Caco-2 (cell line): ENCODE measurements around the gene APCS. TPM values are rescaled to one million over a fixed set of nuclear protein-coding genes. Genes with fewer than 3 reads are reported as not detected.

ENCODE experiments used
- BruUV-seq: library from RNA; stranded (reverse); fragments of 400-500 nt; replicated peaks from 2 replicates; lab custom pipeline; 2021; lab: Mats Ljungman, UMichigan
- CTCF ChIA-PET: fragments of 300-600 bp; sonication (Branson Sonifier 250); formaldehyde crosslinking; loops from one replicate; lab custom pipeline; 2022; ENCODE audit warnings: antibody characterized with exemption; lab: Charles Lee
- POLR2A ChIA-PET: fragments of 300-600 bp; sonication (Branson Sonifier 250); formaldehyde crosslinking; loops from one replicate; lab custom pipeline; 2022; ENCODE audit warnings: antibody characterized with exemption; lab: Charles Lee
- DNase-seq, 2 experiments: peaks; one replicate each; pipeline versions ENCODE4 v3.0.0 to v3.0.0-alpha.2; 2020 to 2022
- H3K27me3 ChIP-seq: replicated peaks from 2 replicates; pipeline ENCODE4 v1.6.0; 2011; ENCODE audit warnings: low read length; ENCODE audit not compliant: control insufficient read depth, insufficient read depth
- H3K36me3 ChIP-seq: 2 replicates; pipeline ENCODE4 v1.5.1; 2011; ENCODE audit warnings: low read length; ENCODE audit not compliant: control insufficient read depth, insufficient read depth
- H3K4me1 ChIP-seq: fragments of 250-450 bp; sonication (Bioruptor Pico); 2 replicates; pipeline ENCODE4 v1.5.1; 2020; ENCODE audit warnings: mild to moderate bottlenecking
- H3K4me3 ChIP-seq: 2 replicates; pipeline ENCODE4 v1.5.1; 2011; ENCODE audit warnings: low read depth, mild to moderate bottlenecking, control low read depth, low read length
- H3K9me3 ChIP-seq: fragments of 250-450 bp; sonication (Bioruptor Pico); 2 replicates; pipeline ENCODE4 v1.5.1; 2020; ENCODE audit warnings: mild to moderate bottlenecking, moderate library complexity
- H3K27ac Mint-ChIP-seq: one replicate; pipeline ENCODE4 v1.8.0; 2022; ENCODE audit warnings: mixed read lengths; ENCODE audit not compliant: unreplicated experiment
- H3K27me3 Mint-ChIP-seq: one replicate; pipeline ENCODE4 v1.8.0; 2022; ENCODE audit warnings: mixed read lengths; ENCODE audit not compliant: insufficient read depth, unreplicated experiment
- H3K36me3 Mint-ChIP-seq: one replicate; pipeline ENCODE4 v1.8.0; 2022; ENCODE audit warnings: mild to moderate bottlenecking, mixed read lengths; ENCODE audit not compliant: insufficient read depth, unreplicated experiment
- H3K4me1 Mint-ChIP-seq: one replicate; pipeline ENCODE4 v1.8.0; 2022; ENCODE audit warnings: low read depth, mixed read lengths; ENCODE audit not compliant: unreplicated experiment
- H3K4me3 Mint-ChIP-seq: one replicate; pipeline ENCODE4 v1.8.0; 2022; ENCODE audit warnings: mild to moderate bottlenecking, moderate library complexity, mixed read lengths; ENCODE audit not compliant: unreplicated experiment
- H3K9me3 Mint-ChIP-seq: one replicate; pipeline ENCODE4 v1.8.0; 2022; ENCODE audit warnings: mixed read lengths; ENCODE audit not compliant: unreplicated experiment
- CTCF ChIP-seq, 2 experiments: fragments of 200-600 bp in 1 of 2; IDR thresholded peaks; 1 replicate in 1 of 2; 2 replicates in 1 of 2; pipeline versions ENCODE4 v1.5.1 to v1.8.0; 2011 to 2022; ENCODE audit warnings: antibody characterized with exemption in 1 of 2, control low read depth in 1 of 2, inconsistent platforms in 1 of 2, low read depth in 1 of 2, low read length in 1 of 2, mild to moderate bottlenecking in 1 of 2, moderate library complexity in 1 of 2; ENCODE audit not compliant: insufficient read depth in 1 of 2, severe bottlenecking in 1 of 2, unreplicated experiment in 1 of 2
- intact Hi-C: fragments of 100-400 bp; cut with micrococcal nuclease; formaldehyde crosslinking; loops from one replicate; pipeline ENCODE4 v1.10.0; 2022; ENCODE audit not compliant: unreplicated experiment
- total RNA-seq: library from RNA; stranded (reverse); gene quantifications from 2 replicates; pipeline ENCODE4 v1.2.3, GENCODE V29; 2022

The APCS gene
- total RNA-seq, 1 experiment from 2014 or later: not detected

- no TSS peak for BruUV-seq
- CTCF ChIA-PET: no interaction called here
- Histone ChIP-seq H3K36me3 (no peaks in the 10 kb centered on the region), H3K4me3 (no peak overlapping the region), H3K27me3 (no peaks in the 10 kb centered on the region), H3K9me3 (no peaks in the 10 kb centered on the region), H3K4me1 (no peaks in the 10 kb centered on the region)
- H3K27ac Mint-ChIP-seq: no peak overlapping the region
- peaks cover 15% of the 10 kb centered on the region for H3K27me3 Mint-ChIP-seq
- H3K4me1 Mint-ChIP-seq: no peaks in the 10 kb centered on the region
- H3K36me3 Mint-ChIP-seq: no peaks in the 10 kb centered on the region
- H3K4me3 Mint-ChIP-seq: no peak overlapping the region
- POLR2A ChIA-PET: no interaction called here
- no peak for TF ChIP-seq CTCF (IDR thresholded peaks at IDR 0.05; ENCODE audit: insufficient read depth in 1 of 2, low read depth in 1 of 2, low read length in 1 of 2, severe bottlenecking in 1 of 2, unreplicated experiment in 1 of 2)
- intact Hi-C loops: no loop called here
- no peak for DNase-seq
- H3K9me3 Mint-ChIP-seq: no peaks in the 10 kb centered on the region
Measured at GRCh38 chr1:159580340-159580739, 7.3 kb upstream of the APCS start.

DNA sequence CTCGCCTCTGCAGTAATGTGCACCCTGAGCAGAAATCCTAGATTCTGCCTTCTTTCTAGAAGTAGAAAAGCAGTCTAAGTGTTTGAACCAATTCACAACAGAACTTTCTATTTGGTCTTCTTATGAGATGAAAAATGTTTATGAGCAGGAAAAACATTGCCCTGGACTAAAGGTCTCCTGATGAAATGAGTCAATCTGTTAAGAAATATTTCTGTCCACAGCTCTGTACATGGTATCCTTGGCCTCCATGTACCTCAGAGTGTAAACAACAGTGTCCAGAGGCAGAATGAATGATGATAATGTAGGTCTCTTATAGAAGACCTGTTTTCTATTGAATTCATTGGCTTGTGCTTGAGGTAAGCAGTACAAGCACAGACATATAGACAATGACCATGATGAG is 6.2 kb upstream of the APCS start:
- intact Hi-C loops: no loop called here
- Mint-ChIP-seq H3K4me1 (no peaks in the 10 kb centered on the region), H3K9me3 (no peaks in the 10 kb centered on the region), H3K27ac (no peak overlapping the region), H3K36me3 (no peaks in the 10 kb centered on the region), H3K4me3 (no peak overlapping the region), H3K27me3 (peaks cover 15% of the 10 kb centered on the region)
- H3K4me1 ChIP-seq: no peaks in the 10 kb centered on the region
- no peak for TF ChIP-seq CTCF (IDR thresholded peaks at IDR 0.05; ENCODE audit: insufficient read depth in 1 of 2, low read depth in 1 of 2, low read length in 1 of 2, severe bottlenecking in 1 of 2, unreplicated experiment in 1 of 2)
- ChIA-PET CTCF (no interaction called here), POLR2A (no interaction called here)
- H3K4me3 ChIP-seq: no peak overlapping the region
- no peak for DNase-seq
- BruUV-seq: no TSS peak
- H3K9me3 ChIP-seq: no peaks in the 10 kb centered on the region
- no peaks in the 10 kb centered on the region for H3K27me3 ChIP-seq
- H3K36me3 ChIP-seq: no peaks in the 10 kb centered on the region

DNA sequence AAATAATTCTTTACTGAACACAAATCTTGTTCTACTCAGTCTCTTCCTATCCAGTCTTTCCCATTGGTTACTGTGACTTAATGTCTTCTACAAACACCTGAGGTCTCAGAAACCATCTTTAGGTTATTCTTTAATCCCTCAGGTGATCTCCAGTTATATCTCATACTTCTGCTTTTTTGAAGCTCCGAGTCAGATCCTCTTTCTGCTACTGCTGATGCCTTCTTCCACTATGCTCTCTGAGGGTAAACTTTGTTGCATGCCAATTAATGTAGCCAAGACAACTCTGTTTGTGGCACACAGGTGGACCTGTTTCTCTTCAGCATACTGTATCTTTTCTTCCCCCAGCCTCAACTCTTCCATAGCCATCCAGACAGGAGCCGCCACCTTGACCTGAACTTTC is 3.1 kb upstream of the APCS start:
- CTCF ChIA-PET: no interaction called here
- no TSS peak for BruUV-seq
- Histone ChIP-seq H3K4me1 (no peaks in the 10 kb centered on the region), H3K36me3 (no peaks in the 10 kb centered on the region), H3K9me3 (no peaks in the 10 kb centered on the region), H3K27me3 (no peaks in the 10 kb centered on the region), H3K4me3 (no peak overlapping the region)
- intact Hi-C loops: no loop called here
- Mint-ChIP-seq H3K4me1 (no peaks in the 10 kb centered on the region), H3K4me3 (no peak overlapping the region), H3K27me3 (peaks cover 16% of the 10 kb centered on the region), H3K36me3 (no peaks in the 10 kb centered on the region), H3K9me3 (no peaks in the 10 kb centered on the region), H3K27ac (no peak overlapping the region)
- POLR2A ChIA-PET: no interaction called here
- TF ChIP-seq CTCF (IDR thresholded peaks at IDR 0.05; ENCODE audit: insufficient read depth in 1 of 2, low read depth in 1 of 2, low read length in 1 of 2, severe bottlenecking in 1 of 2, unreplicated experiment in 1 of 2): no peak
- no peak for DNase-seq
